Sigmoid colon (tissue), 4 donors: ENCODE results near the gene C12orf57.

Source experiments
- EP300 ChIP-seq, 4 donors: sonication (generic); formaldehyde crosslinking; IDR thresholded peaks; one replicate each; pipeline ENCODE4 v1.6.1; 2017; ENCODE audit warnings: antibody characterized with exemption in 4 of 4
- POLR2A ChIP-seq, 2 donors: fragments of 450-650 bp; IDR thresholded peaks; one replicate each; pipeline ENCODE4 v1.6.1; 2016; ENCODE audit warnings: antibody characterized with exemption in 2 of 2, mild to moderate bottlenecking in 2 of 2, moderate library complexity in 2 of 2
- POLR2AphosphoS5 ChIP-seq, 4 donors: sonication (generic); formaldehyde crosslinking; IDR thresholded peaks; one replicate each; pipeline ENCODE4 v1.6.1; 2017; ENCODE audit warnings: antibody characterized with exemption in 4 of 4
- TF ChIP-seq, protein P1 (sequence below), 4 experiments: fragments of 450-650 bp in 3 of 4; fragments of 200-600 bp in 1 of 4; IDR thresholded peaks; one replicate each; pipeline ENCODE4 v1.5.1; 2016 to 2019; ENCODE audit warnings: antibody characterized with exemption in 4 of 4, mild to moderate bottlenecking in 3 of 4, moderate library complexity in 2 of 4

DNA sequence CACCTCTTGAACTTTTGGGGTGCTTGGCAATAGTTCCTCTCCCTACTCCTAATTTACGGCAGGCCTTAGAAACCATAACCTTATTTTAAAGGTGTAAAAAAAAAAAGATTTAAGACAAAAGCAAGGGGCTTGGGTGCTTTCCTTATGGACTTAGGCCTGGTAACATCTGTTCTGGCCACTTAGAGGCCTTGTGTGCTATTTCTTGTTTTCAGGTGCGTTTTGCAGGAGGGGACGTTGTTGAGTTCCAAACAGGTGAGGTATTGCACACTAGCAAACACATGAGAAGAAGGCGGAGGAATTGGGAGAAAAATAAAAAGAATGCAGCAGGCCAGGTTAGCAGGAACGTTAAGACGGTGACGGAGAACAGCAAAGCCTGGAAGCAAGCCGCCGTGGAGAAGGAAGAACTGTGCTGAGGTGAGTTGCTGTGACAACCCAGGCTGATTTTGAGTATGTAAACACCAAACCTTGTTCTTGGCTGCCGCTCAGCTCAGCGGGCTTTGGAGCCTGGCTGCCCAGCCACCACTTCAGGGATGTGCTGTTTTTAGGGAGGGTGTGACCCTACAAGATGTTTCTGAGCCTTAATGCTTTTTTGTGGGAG, 44.2 kb downstream of the C12orf57 start:
- peak in 3 of 4 donors; percentile 22 to 35 (median 32) for TF ChIP-seq POLR2AphosphoS5 (IDR thresholded peaks at IDR 0.05)
- no peak for TF ChIP-seq POLR2A (IDR thresholded peaks at IDR 0.05)
- TF ChIP-seq, protein P1, sequence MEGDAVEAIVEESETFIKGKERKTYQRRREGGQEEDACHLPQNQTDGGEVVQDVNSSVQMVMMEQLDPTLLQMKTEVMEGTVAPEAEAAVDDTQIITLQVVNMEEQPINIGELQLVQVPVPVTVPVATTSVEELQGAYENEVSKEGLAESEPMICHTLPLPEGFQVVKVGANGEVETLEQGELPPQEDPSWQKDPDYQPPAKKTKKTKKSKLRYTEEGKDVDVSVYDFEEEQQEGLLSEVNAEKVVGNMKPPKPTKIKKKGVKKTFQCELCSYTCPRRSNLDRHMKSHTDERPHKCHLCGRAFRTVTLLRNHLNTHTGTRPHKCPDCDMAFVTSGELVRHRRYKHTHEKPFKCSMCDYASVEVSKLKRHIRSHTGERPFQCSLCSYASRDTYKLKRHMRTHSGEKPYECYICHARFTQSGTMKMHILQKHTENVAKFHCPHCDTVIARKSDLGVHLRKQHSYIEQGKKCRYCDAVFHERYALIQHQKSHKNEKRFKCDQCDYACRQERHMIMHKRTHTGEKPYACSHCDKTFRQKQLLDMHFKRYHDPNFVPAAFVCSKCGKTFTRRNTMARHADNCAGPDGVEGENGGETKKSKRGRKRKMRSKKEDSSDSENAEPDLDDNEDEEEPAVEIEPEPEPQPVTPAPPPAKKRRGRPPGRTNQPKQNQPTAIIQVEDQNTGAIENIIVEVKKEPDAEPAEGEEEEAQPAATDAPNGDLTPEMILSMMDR (IDR thresholded peaks at IDR 0.05) = no peak
- TF ChIP-seq EP300 (IDR thresholded peaks at IDR 0.05) = no peak
